ENCODE measurements around the gene CLK2. TPM values are rescaled to one million over a fixed set of nuclear protein-coding genes. Genes with fewer than 3 reads are reported as not detected.
A peak's percentile ranks its signal among the peaks of the same experiment; 100 is the strongest.
"Not testable (repeated sequence)": the region's sequence is repeated elsewhere in the genome, so short reads cannot be mapped to it uniquely, and the experiment has no call there.

CLK2 gene
- total RNA-seq, 1 donor from 2014 or later, result 35.9 TPM

DNA sequence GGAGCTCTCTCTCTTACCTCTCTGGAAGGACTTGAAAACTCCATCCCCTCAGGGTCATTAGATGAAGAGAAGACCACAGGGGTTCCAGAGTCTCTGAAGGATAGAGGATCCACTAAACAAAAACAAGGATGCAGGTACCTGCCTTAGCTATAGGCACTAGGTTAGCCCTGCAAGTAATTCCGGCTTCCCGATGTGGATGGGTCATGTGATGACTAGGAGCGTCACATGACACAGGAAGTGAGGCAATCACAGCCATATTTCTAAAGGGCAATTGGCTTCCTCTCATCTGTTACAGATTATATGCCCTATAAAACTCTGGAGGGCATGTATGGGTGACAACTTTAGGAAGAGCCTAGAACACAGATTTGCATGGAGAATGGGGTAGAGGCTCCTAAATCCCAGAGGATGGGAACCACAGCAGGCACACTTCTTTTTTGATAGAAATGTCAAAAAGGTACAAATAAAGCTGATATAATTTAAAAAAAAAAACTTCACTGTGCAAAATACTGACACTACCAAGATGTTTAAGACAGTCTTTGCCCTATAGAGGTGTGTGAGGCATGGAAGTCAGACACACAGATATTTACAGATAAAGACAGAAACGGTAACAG lies 32.1 kb downstream of the CLK2 start:
- peak; percentile 86 for DNase-seq

- DNase-seq, result no peak
Measured at GRCh38 chr1:155236451-155236850, 36.9 kb downstream of the CLK2 start.

DNA sequence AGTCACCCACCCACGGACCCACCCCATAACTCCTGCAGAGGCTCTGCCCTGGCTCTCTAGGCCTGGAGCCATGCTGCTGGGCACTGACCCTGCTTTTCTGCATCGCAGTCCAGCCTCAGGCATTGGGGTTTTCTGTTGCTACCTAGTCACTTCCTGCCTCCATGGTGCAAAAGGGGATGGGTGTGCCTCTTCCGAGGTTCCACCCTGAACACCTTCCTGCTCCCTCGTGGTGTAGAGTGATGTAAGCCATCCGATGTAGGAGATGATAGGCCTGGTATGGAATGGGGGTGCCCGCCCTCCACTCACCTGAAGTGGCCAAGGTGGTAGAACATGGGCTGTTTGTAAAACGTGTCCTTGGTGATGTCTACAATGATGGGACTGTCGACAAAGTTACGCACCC lies 37.9 kb downstream of the CLK2 start:
- not testable (repeated sequence) for DNase-seq

DNA sequence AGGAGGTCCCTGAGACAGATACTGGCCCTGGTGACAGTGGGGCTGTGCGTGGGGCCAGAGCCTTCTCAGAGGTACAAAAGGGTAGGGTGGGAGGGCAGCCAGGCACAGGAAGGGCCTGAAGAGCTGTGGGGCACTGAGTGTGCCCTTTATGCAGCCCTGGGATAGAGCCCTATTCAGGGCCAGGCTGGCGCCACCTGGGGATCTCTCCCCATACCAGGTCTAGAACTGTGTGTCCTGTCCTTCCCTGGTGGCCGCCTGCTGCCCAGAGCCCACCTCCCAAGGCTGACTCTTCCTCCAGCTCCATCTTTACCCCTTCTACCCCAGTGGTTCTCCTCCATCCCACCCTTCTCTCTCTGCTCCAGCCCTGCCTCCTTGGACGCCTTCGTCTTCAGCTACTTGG lies 39.8 kb downstream of the CLK2 start:
- not testable (repeated sequence) for DNase-seq

GRCh38 chr1:155232001-155232978 lies 41.0 kb downstream of the CLK2 start:
- DNase-seq, result peak; percentile 65

GRCh38 chr1:155231302-155231701 lies 42.0 kb downstream of the CLK2 start:
- DNase-seq, result not testable (repeated sequence)

- DNase-seq, result no peak
Measured at GRCh38 chr1:155228096-155228427, 45.2 kb downstream of the CLK2 start.

GRCh38 chr1:155227261-155228095 lies 45.8 kb downstream of the CLK2 start:
- DNase-seq, result peak; percentile 99

- peak; percentile 70 for DNase-seq
Measured at GRCh38 chr1:155226910-155227260, 46.4 kb downstream of the CLK2 start.

GRCh38 chr1:155226188-155226909 lies 47.0 kb downstream of the CLK2 start:
- DNase-seq, result peak; percentile 88

GRCh38 chr1:155225404-155225759 lies 47.9 kb downstream of the CLK2 start:
- not testable (repeated sequence) for DNase-seq

DNA sequence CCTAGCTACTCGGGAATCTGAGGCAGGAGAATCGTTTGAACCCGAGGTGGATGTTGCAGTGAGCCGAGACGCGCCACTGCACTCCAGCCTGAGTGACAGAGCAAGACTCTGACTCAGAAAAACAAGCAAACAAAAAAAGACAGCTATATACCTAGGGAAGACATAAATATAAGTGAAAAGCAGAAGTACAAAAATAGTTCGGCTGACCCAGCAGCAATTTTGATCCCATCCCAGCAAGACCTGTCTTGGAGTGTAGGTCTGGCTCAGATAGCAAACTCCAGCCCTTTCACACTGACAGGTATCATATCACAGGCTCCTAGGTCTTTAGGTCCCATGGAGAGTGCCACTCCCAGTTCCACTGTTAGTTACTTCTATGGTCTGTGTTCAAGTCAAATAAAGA lies 50.3 kb downstream of the CLK2 start:
- no peak for DNase-seq

DNA sequence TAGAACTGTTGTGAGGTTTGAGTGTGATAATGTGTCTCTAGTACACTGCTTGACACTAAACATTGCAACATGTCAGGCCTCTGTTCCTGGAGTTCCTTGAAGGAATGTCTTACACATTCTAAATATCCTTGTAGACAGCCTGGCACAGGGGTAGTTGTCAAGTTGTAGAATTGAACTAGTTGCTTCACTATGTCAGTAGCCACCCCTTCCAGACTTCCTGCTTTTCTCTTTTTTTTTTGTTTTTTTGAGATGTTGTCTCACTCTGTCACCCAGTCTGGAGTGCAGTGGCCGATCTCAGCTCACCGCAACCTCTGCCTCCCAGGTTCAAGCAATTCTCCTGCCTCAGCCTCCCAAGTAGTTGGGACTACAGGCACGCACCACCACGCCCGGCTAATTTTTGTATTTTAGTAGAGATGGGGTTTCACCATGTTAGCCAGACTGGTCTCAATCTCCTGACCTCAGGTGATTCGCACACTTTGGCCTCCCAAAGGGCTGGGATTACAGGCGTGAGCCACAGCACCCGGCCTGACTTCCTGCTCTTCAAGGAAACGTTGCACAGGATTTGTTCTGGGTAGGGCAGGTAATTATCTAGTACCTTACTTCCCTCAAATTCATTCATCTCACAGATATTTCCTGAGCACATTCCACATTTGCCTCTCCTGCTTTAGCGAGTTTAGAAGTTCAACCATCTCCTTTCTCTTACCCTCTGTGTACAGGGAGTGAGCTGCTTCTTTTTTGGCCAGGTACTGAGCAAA lies 52.9 kb downstream of the CLK2 start:
- not testable (repeated sequence) for DNase-seq

- DNase-seq, result no peak
Measured at GRCh38 chr1:155219592-155220031, 53.7 kb downstream of the CLK2 start.

GRCh38 chr1:155218854-155219591 lies 54.3 kb downstream of the CLK2 start:
- peak; percentile 68 for DNase-seq

GRCh38 chr1:155214702-155215101 lies 58.6 kb downstream of the CLK2 start:
- not testable (repeated sequence) for DNase-seq
